Prostate gland (tissue), 2 donors: ENCODE measurements around the gene ECHS1. TPM values are rescaled to one million over a fixed set of nuclear protein-coding genes. Genes with fewer than 3 reads are reported as not detected.

Experiments
- DNase-seq: peaks from one replicate; pipeline ENCODE4 v3.0.0-alpha.2; 2019; ENCODE audit warnings: low spot score
- H3K27ac ChIP-seq, 2 donors: fragments of 200-600 bp; sonication (generic); 2 replicates each; pipeline ENCODE4 v1.5.1; 2017 to 2019
- H3K27me3 ChIP-seq: fragments of 200-600 bp; sonication (generic); replicated peaks from 2 replicates; pipeline ENCODE4 v1.5.1; 2019; ENCODE audit not compliant: insufficient read depth
- H3K36me3 ChIP-seq, 2 donors: fragments of 200-600 bp; sonication (generic); 1 replicate in 1 of 2; 2 replicates in 1 of 2; pipeline versions ENCODE4 v1.5.1 to v1.8.1; 2017 to 2019
- H3K4me1 ChIP-seq: fragments of 200-600 bp; sonication (generic); replicated peaks from 2 replicates; pipeline ENCODE4 v1.5.1; 2019
- H3K4me3 ChIP-seq, 2 donors: fragments of 200-600 bp; sonication (generic); 2 replicates each; pipeline ENCODE4 v1.5.1; 2017 to 2019
- H3K9me3 ChIP-seq: fragments of 200-600 bp; sonication (generic); 2 replicates; pipeline ENCODE4 v1.5.1; 2017
- POLR2A ChIP-seq: fragments of 450-650 bp; IDR thresholded peaks from one replicate; pipeline ENCODE4 v1.6.1; 2016; ENCODE audit warnings: antibody characterized with exemption, mild to moderate bottlenecking
- POLR2AphosphoS5 ChIP-seq: sonication (generic); formaldehyde crosslinking; IDR thresholded peaks from one replicate; pipeline ENCODE4 v1.6.1; 2017; ENCODE audit warnings: antibody characterized with exemption
- WGBS: methylation state at CpG from one replicate; pipeline ENCODE4 v1.1.5; 2018; 5-methylcytosine and 5-hydroxymethylcytosine counted together
- intact Hi-C: fragments of 100-400 bp; cut with DNase I; formaldehyde crosslinking; loops from one replicate; pipeline ENCODE4 v1.14.2; 2022
- total RNA-seq, 2 donors: library from RNA; depleted of rRNA; stranded (reverse); fragments of >200 nt; gene quantifications; one replicate each; pipeline ENCODE4 v1.1.0, GENCODE V29; 2016
- TF ChIP-seq, protein P1 (sequence below), 4 experiments: fragments of 200-600 bp in 2 of 4; fragments of 450-650 bp in 2 of 4; sonication (generic) in 2 of 4; IDR thresholded peaks; 1 replicate in 3 of 4; 2 replicates in 1 of 4; pipeline ENCODE4 v1.5.1; 2016 to 2019; ENCODE audit warnings: antibody characterized with exemption in 4 of 4, mild to moderate bottlenecking in 2 of 4, moderate library complexity in 2 of 4

ECHS1 gene
- total RNA-seq, 2 donors from 2014 or later, result 112 to 126 TPM

DNA sequence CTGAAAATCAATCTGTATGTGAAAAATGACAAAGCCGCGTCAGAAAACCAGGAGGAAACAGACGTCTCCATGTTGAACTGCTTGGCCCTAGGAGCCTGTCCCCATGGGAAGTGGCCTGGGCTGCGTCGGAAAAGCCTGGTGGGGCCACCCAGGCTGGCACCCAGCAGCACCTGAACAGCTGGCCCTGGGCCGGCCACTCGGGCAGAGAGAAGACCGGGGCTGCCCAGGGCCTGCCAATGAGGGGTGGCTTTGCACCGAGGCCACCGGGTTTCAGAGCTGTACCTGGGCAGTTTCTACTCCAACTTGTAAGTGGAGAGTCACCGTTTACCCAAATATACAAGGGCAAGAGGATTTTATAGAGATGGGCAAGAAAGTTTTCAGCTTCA is 14.2 kb downstream of the ECHS1 start:
- no peaks in the 10 kb centered on the region for H3K27me3 ChIP-seq
- 91% methylated on average over 11 of the region's 11 CpGs for WGBS
- DNase-seq, result no peak
- H3K4me3 ChIP-seq, result no peak overlapping the region
- intact Hi-C loops, result no loop called here
- H3K27ac ChIP-seq, result no peak overlapping the region
- H3K9me3 ChIP-seq, result no peaks in the 10 kb centered on the region
- no peaks in the 10 kb centered on the region for H3K36me3 ChIP-seq
- TF ChIP-seq POLR2A (no peak), POLR2AphosphoS5 (no peak)
- TF ChIP-seq, protein P1, sequence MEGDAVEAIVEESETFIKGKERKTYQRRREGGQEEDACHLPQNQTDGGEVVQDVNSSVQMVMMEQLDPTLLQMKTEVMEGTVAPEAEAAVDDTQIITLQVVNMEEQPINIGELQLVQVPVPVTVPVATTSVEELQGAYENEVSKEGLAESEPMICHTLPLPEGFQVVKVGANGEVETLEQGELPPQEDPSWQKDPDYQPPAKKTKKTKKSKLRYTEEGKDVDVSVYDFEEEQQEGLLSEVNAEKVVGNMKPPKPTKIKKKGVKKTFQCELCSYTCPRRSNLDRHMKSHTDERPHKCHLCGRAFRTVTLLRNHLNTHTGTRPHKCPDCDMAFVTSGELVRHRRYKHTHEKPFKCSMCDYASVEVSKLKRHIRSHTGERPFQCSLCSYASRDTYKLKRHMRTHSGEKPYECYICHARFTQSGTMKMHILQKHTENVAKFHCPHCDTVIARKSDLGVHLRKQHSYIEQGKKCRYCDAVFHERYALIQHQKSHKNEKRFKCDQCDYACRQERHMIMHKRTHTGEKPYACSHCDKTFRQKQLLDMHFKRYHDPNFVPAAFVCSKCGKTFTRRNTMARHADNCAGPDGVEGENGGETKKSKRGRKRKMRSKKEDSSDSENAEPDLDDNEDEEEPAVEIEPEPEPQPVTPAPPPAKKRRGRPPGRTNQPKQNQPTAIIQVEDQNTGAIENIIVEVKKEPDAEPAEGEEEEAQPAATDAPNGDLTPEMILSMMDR (IDR thresholded peaks at IDR 0.05), result no peak
- H3K4me1 ChIP-seq, result peaks cover 6% of the 10 kb centered on the region

- Histone ChIP-seq H3K27ac (no peak overlapping the region), H3K4me1 (peaks cover 6% of the 10 kb centered on the region), H3K4me3 (no peak overlapping the region), H3K9me3 (no peaks in the 10 kb centered on the region), H3K27me3 (no peaks in the 10 kb centered on the region), H3K36me3 (no peaks in the 10 kb centered on the region)
- WGBS, result 86% methylated on average over 34 of the region's 41 CpGs
- TF ChIP-seq POLR2AphosphoS5, result no peak
- TF ChIP-seq POLR2A, result no peak
- TF ChIP-seq, protein P1 (IDR thresholded peaks at IDR 0.05), result no peak
- no peak for DNase-seq
- intact Hi-C loops, result no loop called here
Measured at GRCh38 chr10:133358162-133358924, 14.8 kb downstream of the ECHS1 start.

DNA sequence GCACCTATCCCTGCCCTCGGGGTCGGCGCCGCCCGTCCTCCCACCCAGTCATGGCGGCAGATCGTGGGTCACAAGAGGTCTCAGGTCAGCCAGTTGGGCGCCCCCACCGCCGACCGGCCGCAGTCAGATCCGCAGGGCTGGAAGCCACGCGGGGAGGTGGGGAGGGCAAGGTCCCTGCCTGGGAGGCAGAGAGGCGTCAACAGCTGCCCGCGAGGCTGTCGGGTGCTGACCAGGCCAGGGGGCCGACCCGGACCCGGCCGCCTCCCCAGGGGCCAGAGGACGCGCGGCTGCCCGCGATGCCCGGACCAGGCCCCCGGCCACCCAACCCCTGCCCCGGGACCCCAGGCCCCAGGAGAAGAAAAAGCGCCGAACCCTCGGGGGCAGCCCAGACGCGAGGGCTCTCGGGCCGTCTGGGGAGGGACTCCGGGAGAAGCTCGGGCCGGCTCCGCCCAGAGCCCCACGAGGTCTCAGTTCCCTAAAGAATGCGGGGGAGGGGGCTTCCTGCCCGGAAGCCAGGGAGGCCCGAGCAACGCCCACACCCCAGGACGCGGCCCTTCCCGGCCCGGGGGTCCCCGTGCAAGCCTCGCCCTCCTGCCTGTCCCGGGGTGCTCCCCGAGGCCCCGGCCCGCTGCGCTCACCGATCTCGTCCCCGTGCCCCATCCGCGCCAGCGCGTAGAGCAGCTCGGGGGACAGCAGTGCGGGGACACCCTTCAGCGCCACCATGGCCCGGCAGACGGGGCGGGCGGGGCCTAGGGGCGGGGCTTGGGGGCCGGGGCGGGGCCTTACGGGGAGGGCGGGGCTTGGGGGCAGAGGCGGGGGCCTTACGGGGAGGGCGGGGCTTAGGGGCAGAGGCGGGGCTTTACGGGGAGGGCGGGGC is 15.6 kb downstream of the ECHS1 start, which contains the start of gene FUOM:
Gene FUOM (minus strand): TSS at position 735 of the 877 bp plus-strand sequence. CDS start 12 bp downstream, at position 723.
- no peak for DNase-seq
- Histone ChIP-seq H3K36me3 (no peaks in the 10 kb centered on the region), H3K27ac (no peak within 1 kb of the TSS), H3K9me3 (no peaks in the 10 kb centered on the region), H3K4me3 (peak within 1 kb of the TSS; percentile 35 to 37), H3K27me3 (no peaks in the 10 kb centered on the region), H3K4me1 (peaks cover 6% of the 10 kb centered on the region)
- WGBS, result 3% methylated on average over 29 of the region's 83 CpGs
- intact Hi-C loops, result no loop called here
- no peak for TF ChIP-seq POLR2AphosphoS5
- peak; percentile 37 for TF ChIP-seq POLR2A

DNA sequence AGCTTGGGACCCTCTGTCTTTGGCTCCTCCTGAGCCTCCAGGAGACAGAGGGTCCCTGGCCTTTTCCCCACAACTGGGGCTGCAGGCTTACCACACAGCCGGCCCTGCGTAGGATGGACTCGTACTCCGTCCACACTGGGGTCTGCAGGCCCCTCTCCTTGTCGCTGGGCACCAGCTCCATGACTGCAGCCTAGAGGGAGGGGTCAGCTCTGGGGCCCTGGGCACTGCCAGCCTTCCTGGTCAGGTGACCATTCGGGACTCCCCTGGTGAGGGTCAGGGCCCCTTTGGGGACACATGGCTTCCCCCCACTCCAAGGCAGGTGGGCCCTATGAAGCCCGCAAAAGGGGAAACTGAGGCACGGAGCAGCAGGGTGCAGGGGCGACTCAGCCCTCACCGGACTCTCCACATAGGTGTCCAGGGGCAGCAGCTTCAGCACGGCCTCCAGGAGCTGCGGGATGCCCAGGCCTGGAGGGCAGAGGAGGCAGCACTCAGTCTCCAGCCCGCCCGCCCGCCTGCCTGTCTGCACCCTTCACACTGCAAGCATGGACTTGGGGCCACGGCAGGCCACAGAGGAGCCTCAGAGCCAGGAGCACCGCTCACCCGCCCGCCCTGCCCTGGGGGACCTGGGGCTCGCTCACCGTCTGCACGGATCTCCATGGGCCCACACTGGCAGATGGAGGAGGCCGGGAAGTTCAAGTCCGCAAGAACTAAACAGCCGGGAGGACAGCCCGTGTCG is 16.4 kb downstream of the ECHS1 start:
- DNase-seq, result no peak
- no peaks in the 10 kb centered on the region for H3K36me3 ChIP-seq
- peaks cover 6% of the 10 kb centered on the region for H3K4me1 ChIP-seq
- peak overlapping the region; percentile 35 to 37 for H3K4me3 ChIP-seq
- 61% methylated on average over 25 of the region's 27 CpGs for WGBS
- no peak overlapping the region for H3K27ac ChIP-seq
- intact Hi-C loops, result no loop called here
- H3K9me3 ChIP-seq, result no peaks in the 10 kb centered on the region
- TF ChIP-seq POLR2A (no peak), POLR2AphosphoS5 (no peak)
- TF ChIP-seq, protein P1 (IDR thresholded peaks at IDR 0.05), result no peak
- no peaks in the 10 kb centered on the region for H3K27me3 ChIP-seq

DNA sequence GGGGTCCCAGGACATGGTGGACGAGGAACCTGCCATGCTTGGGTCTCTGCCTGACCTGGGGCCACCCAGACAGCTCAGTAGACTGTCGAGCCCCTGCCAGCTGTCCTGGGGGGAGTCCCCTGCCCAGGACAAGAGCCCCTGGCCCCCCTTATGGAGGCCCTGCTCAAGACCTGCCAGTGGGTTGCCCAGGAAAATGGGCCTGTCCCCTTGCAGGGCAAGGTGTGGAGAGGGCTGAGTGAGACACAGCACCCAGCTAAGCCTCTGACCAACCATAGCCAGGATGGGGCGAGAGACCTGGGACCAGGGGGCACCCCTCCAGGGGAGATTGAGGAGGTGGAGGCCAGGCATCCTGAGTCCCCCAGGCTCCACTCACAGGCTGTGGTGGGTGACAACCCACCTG is 17.2 kb downstream of the ECHS1 start:
- 92% methylated on average over 3 of the region's 3 CpGs for WGBS
- H3K27me3 ChIP-seq, result no peaks in the 10 kb centered on the region
- DNase-seq, result no peak
- no peak overlapping the region for H3K4me3 ChIP-seq
- no peak overlapping the region for H3K27ac ChIP-seq
- H3K36me3 ChIP-seq, result no peaks in the 10 kb centered on the region
- H3K9me3 ChIP-seq, result no peaks in the 10 kb centered on the region
- intact Hi-C loops, result no loop called here
- H3K4me1 ChIP-seq, result peaks cover 6% of the 10 kb centered on the region
- no peak for TF ChIP-seq POLR2AphosphoS5
- TF ChIP-seq POLR2A, result no peak
- TF ChIP-seq, protein P1 (IDR thresholded peaks at IDR 0.05), result no peak
